Neural progenitor cell (in vitro differentiated cells): ENCODE results near the gene POMZP3. TPM values are rescaled to one million over a fixed set of nuclear protein-coding genes. Genes with fewer than 3 reads are reported as not detected.
"Not testable (repeated sequence)": the region's sequence is repeated elsewhere in the genome, so short reads cannot be mapped to it uniquely, and the experiment has no call there.

Experiments used
- DNase-seq: peaks from one replicate; pipeline ENCODE4 v3.0.0-alpha.2; 2016; ENCODE audit warnings: low spot score
- H2AFZ ChIP-seq: fragments of 200-600 bp; sonication (generic); replicated peaks from 2 replicates; pipeline ENCODE4 v1.6.1; 2016; ENCODE audit warnings: antibody characterized with exemption
- H3F3A ChIP-seq: fragments of 200-600 bp; sonication (generic); 2 replicates; pipeline ENCODE4 v1.6.1; 2016; ENCODE audit warnings: antibody characterized with exemption, low read depth
- H3K27ac ChIP-seq: fragments of 200-600 bp; sonication (generic); 2 replicates; pipeline ENCODE4 v1.5.1; 2016; ENCODE audit warnings: mild to moderate bottlenecking
- H3K27me3 ChIP-seq: fragments of 200-600 bp; sonication (generic); 2 replicates; pipeline ENCODE4 v1.6.1; 2016; ENCODE audit warnings: mild to moderate bottlenecking, moderate library complexity
- H3K36me3 ChIP-seq: fragments of 200-600 bp; sonication (generic); 2 replicates; pipeline ENCODE4 v1.5.1; 2016
- H3K4me1 ChIP-seq: fragments of 200-600 bp; sonication (generic); 2 replicates; pipeline ENCODE4 v1.6.1; 2016; ENCODE audit warnings: mixed run types
- H3K4me2 ChIP-seq: fragments of 200-600 bp; sonication (generic); 2 replicates; pipeline ENCODE4 v1.6.1; 2016
- H3K4me3 ChIP-seq: fragments of 200-600 bp; sonication (generic); 2 replicates; pipeline ENCODE4 v1.5.1; 2016
- H3K79me2 ChIP-seq: fragments of 200-600 bp; sonication (generic); 2 replicates; pipeline ENCODE4 v1.6.1; 2016; ENCODE audit warnings: low read depth
- H3K9ac ChIP-seq: fragments of 200-600 bp; sonication (generic); 2 replicates; pipeline ENCODE4 v1.6.1; 2016
- H3K9me3 ChIP-seq: fragments of 200-600 bp; sonication (generic); 2 replicates; pipeline ENCODE4 v1.5.1; 2016; ENCODE audit warnings: low read depth
- H4K20me1 ChIP-seq: fragments of 200-600 bp; sonication (generic); 2 replicates; pipeline ENCODE4 v1.6.1; 2016; ENCODE audit warnings: low read depth
- H3K27ac Mint-ChIP-seq: 3 replicates; pipeline ENCODE4 v1.8.0; 2021; ENCODE audit warnings: mixed read lengths
- H3K27me3 Mint-ChIP-seq: 2 replicates; pipeline ENCODE4 v1.8.0; 2022; ENCODE audit warnings: low read depth, mild to moderate bottlenecking, inconsistent platforms, moderate library complexity, mixed read lengths; ENCODE audit not compliant: insufficient read depth
- H3K36me3 Mint-ChIP-seq: 3 replicates; pipeline ENCODE4 v1.8.0; 2021; ENCODE audit warnings: mixed read lengths
- H3K4me1 Mint-ChIP-seq: 3 replicates; pipeline ENCODE4 v1.8.0; 2021; ENCODE audit warnings: mixed read lengths
- H3K4me3 Mint-ChIP-seq: 3 replicates; pipeline ENCODE4 v1.8.0; 2021; ENCODE audit warnings: mild to moderate bottlenecking, moderate library complexity, mixed read lengths
- H3K9me3 Mint-ChIP-seq: 3 replicates; pipeline ENCODE4 v1.8.0; 2020; ENCODE audit warnings: mixed read lengths
- total RNA-seq: library from RNA; depleted of rRNA; stranded (reverse); fragments of >200 nt; gene quantifications from 2 replicates; pipeline ENCODE4 v1.2.3, GENCODE V29; 2015; ENCODE audit warnings: low replicate concordance

Gene POMZP3
- total RNA-seq, 1 donor from 2014 or later = 0.37 TPM

GRCh38 chr7:76588586-76588985 lies 38.5 kb downstream of the POMZP3 start:
- H3K4me1 Mint-ChIP-seq, H3F3A ChIP-seq: not testable (repeated sequence)

GRCh38 chr7:76586585-76587315 lies 40.3 kb downstream of the POMZP3 start:
- not testable (repeated sequence) for H3F3A ChIP-seq, H3K4me3 ChIP-seq, H3K4me3 Mint-ChIP-seq, H2AFZ ChIP-seq, H3K36me3 Mint-ChIP-seq, H3K9ac ChIP-seq, H4K20me1 ChIP-seq, H3K4me1 Mint-ChIP-seq, H3K9me3 Mint-ChIP-seq, H3K9me3 ChIP-seq, H3K27ac ChIP-seq, H3K4me1 ChIP-seq, H3K4me2 ChIP-seq, H3K27me3 ChIP-seq, H3K27me3 Mint-ChIP-seq, DNase-seq, H3K27ac Mint-ChIP-seq, H3K36me3 ChIP-seq
- H3K79me2 ChIP-seq = peaks cover 14% of the 10 kb centered on the region

More at GRCh38 chr7:76588586-76588985, 38.5 kb downstream of the POMZP3 start:
- not testable (repeated sequence) for H3K36me3 ChIP-seq, H4K20me1 ChIP-seq, H3K27ac Mint-ChIP-seq, H3K9me3 Mint-ChIP-seq, H3K4me3 Mint-ChIP-seq, DNase-seq, H3K36me3 Mint-ChIP-seq, H3K27ac ChIP-seq, H3K4me3 ChIP-seq, H3K27me3 Mint-ChIP-seq, H3K27me3 ChIP-seq, H3K9ac ChIP-seq, H3K4me1 ChIP-seq, H3K9me3 ChIP-seq, H2AFZ ChIP-seq, H3K4me2 ChIP-seq
- peaks cover 14% of the 10 kb centered on the region for H3K79me2 ChIP-seq

- not testable (repeated sequence) for H3K36me3 Mint-ChIP-seq, H2AFZ ChIP-seq, H3K27me3 ChIP-seq, H3K4me1 ChIP-seq, H4K20me1 ChIP-seq, H3K27ac ChIP-seq, H3K4me2 ChIP-seq, H3K9me3 Mint-ChIP-seq, H3F3A ChIP-seq, H3K4me1 Mint-ChIP-seq, H3K27ac Mint-ChIP-seq, H3K27me3 Mint-ChIP-seq, DNase-seq, H3K9ac ChIP-seq, H3K4me3 Mint-ChIP-seq, H3K4me3 ChIP-seq, H3K9me3 ChIP-seq, H3K36me3 ChIP-seq
- peaks cover 14% of the 10 kb centered on the region for H3K79me2 ChIP-seq
Measured at GRCh38 chr7:76583636-76584281, 43.3 kb downstream of the POMZP3 start.

GRCh38 chr7:76582848-76583631 lies 44.0 kb downstream of the POMZP3 start:
- H3K27me3 Mint-ChIP-seq, H2AFZ ChIP-seq, H3F3A ChIP-seq, H3K4me1 ChIP-seq, H3K4me1 Mint-ChIP-seq, H3K27me3 ChIP-seq, H3K9me3 ChIP-seq, H3K4me3 Mint-ChIP-seq, DNase-seq, H3K9me3 Mint-ChIP-seq, H3K27ac Mint-ChIP-seq, H3K4me3 ChIP-seq, H3K4me2 ChIP-seq, H3K27ac ChIP-seq, H3K36me3 ChIP-seq, H4K20me1 ChIP-seq, H3K36me3 Mint-ChIP-seq, H3K9ac ChIP-seq: not testable (repeated sequence)
- H3K79me2 ChIP-seq = peaks cover 12% of the 10 kb centered on the region

GRCh38 chr7:76575919-76576655 lies 51.0 kb downstream of the POMZP3 start:
- not testable (repeated sequence) for H3K27ac ChIP-seq, H3F3A ChIP-seq, H3K4me3 Mint-ChIP-seq, H3K9ac ChIP-seq, H3K27me3 Mint-ChIP-seq, H3K27me3 ChIP-seq, H2AFZ ChIP-seq, H3K9me3 Mint-ChIP-seq, H3K4me1 ChIP-seq, H3K4me1 Mint-ChIP-seq, H3K27ac Mint-ChIP-seq, H3K9me3 ChIP-seq, H3K4me2 ChIP-seq, H3K36me3 Mint-ChIP-seq, H3K36me3 ChIP-seq, H3K79me2 ChIP-seq, H3K4me3 ChIP-seq, DNase-seq
- H4K20me1 ChIP-seq = peaks cover 12% of the 10 kb centered on the region

- H4K20me1 ChIP-seq = peaks cover 12% of the 10 kb centered on the region
- not testable (repeated sequence) for H3K36me3 ChIP-seq, H2AFZ ChIP-seq, H3K9me3 Mint-ChIP-seq, DNase-seq, H3K4me1 Mint-ChIP-seq, H3K4me3 Mint-ChIP-seq, H3K4me3 ChIP-seq, H3K4me2 ChIP-seq, H3K9ac ChIP-seq, H3K27me3 ChIP-seq, H3F3A ChIP-seq, H3K27ac ChIP-seq, H3K27me3 Mint-ChIP-seq, H3K9me3 ChIP-seq, H3K36me3 Mint-ChIP-seq, H3K79me2 ChIP-seq, H3K4me1 ChIP-seq, H3K27ac Mint-ChIP-seq
Measured at GRCh38 chr7:76575431-76575830, 51.6 kb downstream of the POMZP3 start.

- H4K20me1 ChIP-seq = peaks cover 12% of the 10 kb centered on the region
- H3K9me3 ChIP-seq, DNase-seq, H3K4me2 ChIP-seq, H2AFZ ChIP-seq, H3K4me1 Mint-ChIP-seq, H3K36me3 ChIP-seq, H3K9ac ChIP-seq, H3K4me1 ChIP-seq, H3K4me3 Mint-ChIP-seq, H3K9me3 Mint-ChIP-seq, H3K4me3 ChIP-seq, H3K27ac ChIP-seq, H3K27me3 Mint-ChIP-seq, H3K27ac Mint-ChIP-seq, H3F3A ChIP-seq, H3K27me3 ChIP-seq: not testable (repeated sequence)
- peaks cover 14% of the 10 kb centered on the region for H3K79me2 ChIP-seq
- peaks cover 14% of the 10 kb centered on the region for H3K36me3 Mint-ChIP-seq
Measured at GRCh38 chr7:76572296-76572695, 54.8 kb downstream of the POMZP3 start.
